Neuron (in vitro differentiated cells): ENCODE results near the gene AVP.
"Not testable (repeated sequence)": the region's sequence is repeated elsewhere in the genome, so short reads cannot be mapped to it uniquely, and the experiment has no call there.

Experiments
- H2AFZ ChIP-seq: one replicate; pipeline ENCODE4 v1.6.1; 2013; ENCODE audit warnings: low read depth, mild to moderate bottlenecking, inconsistent platforms, low read length, moderate library complexity
- H3K27me3 ChIP-seq: one replicate; pipeline ENCODE4 v1.6.1; 2013; ENCODE audit warnings: low read length; ENCODE audit not compliant: insufficient read depth
- H3K36me3 ChIP-seq: one replicate; pipeline ENCODE4 v1.6.1; 2013; ENCODE audit warnings: low read length; ENCODE audit not compliant: insufficient read depth
- H3K4me1 ChIP-seq: one replicate; pipeline ENCODE4 v1.6.1; 2013; ENCODE audit warnings: low read length; ENCODE audit not compliant: insufficient read depth
- H3K4me3 ChIP-seq: 2 replicates; pipeline ENCODE4 v1.5.1; 2013; ENCODE audit warnings: mild to moderate bottlenecking, low read length, moderate library complexity
- H3K9me3 ChIP-seq: one replicate; pipeline ENCODE4 v1.6.1; 2013; ENCODE audit warnings: low read length

AVP gene

DNA sequence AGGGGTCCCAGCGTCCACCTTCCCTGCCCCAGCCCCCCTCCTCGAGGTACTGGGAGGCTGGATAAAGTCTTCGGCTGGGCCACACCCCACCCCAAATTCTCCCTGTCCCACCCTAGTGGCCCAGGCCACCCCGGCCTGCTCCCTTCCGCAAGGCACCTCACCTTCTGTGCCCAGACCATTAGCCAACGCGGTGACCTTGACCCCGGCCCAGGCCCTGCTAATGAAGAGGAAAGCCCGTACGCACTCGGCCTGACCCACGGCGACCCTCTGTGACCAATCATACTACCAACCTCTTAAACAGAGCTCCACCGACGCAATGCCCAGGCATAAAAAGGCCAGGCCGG is 13.3 kb downstream of the AVP start:
- H3K27me3 ChIP-seq: peaks cover 2% of the 10 kb centered on the region
- H3K4me3 ChIP-seq: no peak overlapping the region
- peaks cover 5% of the 10 kb centered on the region for H3K9me3 ChIP-seq
- peaks cover 9% of the 10 kb centered on the region for H3K4me1 ChIP-seq
- no peak overlapping the region for H2AFZ ChIP-seq
- no peaks in the 10 kb centered on the region for H3K36me3 ChIP-seq

DNA sequence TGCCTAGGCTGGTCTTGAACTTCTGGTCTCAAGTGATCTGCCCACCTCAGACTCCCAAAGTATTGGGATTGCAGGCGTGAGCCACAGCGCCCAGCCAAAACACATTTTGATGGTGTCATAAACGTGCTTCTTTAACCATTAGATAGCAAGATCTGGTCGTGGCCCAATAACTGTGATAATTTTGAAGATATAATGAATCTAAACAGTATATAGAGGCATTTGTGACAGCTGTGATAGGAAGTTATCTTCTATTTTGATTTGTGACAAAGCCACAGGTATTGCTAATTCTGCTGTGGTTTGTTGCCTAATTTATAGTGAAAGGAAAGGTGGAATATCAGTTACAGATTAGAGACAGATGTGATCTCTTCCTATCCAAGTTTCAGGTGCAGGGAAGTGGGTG is 13.8 kb downstream of the AVP start:
- H3K27me3 ChIP-seq: peaks cover 2% of the 10 kb centered on the region
- peaks cover 9% of the 10 kb centered on the region for H3K4me1 ChIP-seq
- H3K4me3 ChIP-seq: no peak overlapping the region

DNA sequence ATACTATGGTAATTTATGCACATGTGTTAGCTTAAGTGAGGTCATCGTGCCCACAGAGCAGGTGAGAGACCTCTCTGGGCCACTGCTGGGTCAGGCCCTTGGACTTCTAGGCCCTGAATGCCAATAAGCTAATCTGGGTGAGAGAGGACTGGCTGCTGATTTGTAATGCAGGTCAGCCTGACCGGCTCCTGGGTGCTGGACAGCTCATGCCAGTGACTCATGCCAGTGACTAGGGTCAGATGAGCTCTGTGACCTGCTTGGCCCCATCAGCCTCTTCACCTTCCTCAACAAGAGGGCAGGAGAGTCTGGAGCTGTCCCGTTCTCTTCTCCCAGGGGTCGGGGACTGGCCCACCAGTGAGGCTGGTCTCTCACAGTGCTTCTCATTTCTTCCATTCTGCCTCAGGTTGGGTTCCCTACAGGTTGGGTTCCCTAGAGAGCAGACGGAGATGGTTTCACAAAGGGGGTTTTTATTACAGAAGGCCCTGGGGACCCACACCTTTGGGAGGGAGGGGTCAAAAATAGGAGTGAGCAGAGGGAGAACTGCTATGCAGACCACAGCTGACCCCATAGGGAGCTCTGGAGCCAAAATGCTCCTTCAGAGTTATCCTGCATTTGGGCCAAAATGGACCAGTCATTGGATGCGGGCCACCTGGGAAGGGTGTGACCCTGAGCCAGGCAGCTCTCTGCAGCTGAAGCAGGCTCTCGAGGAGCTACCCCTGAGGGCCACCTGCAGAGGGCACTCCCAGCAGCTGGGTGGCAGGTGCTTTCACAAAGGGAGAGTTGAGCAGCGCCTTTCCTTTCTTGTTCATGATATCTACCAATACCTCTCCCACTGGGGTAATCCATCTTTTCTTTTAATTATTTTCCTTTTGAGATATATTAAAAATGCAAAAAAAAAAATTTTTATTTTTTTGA is 15.3 kb downstream of the AVP start:
- H3K9me3 ChIP-seq: peaks cover 5% of the 10 kb centered on the region
- H3K4me3 ChIP-seq: no peak overlapping the region
- H3K4me1 ChIP-seq: peaks cover 9% of the 10 kb centered on the region
- peaks cover 2% of the 10 kb centered on the region for H3K27me3 ChIP-seq
- no peak overlapping the region for H2AFZ ChIP-seq
- no peaks in the 10 kb centered on the region for H3K36me3 ChIP-seq

More for the DNA sequence above, 13.8 kb downstream of the AVP start:
- no peaks in the 10 kb centered on the region for H3K36me3 ChIP-seq
- H3K9me3 ChIP-seq: peaks cover 5% of the 10 kb centered on the region
- H2AFZ ChIP-seq: no peak overlapping the region

DNA sequence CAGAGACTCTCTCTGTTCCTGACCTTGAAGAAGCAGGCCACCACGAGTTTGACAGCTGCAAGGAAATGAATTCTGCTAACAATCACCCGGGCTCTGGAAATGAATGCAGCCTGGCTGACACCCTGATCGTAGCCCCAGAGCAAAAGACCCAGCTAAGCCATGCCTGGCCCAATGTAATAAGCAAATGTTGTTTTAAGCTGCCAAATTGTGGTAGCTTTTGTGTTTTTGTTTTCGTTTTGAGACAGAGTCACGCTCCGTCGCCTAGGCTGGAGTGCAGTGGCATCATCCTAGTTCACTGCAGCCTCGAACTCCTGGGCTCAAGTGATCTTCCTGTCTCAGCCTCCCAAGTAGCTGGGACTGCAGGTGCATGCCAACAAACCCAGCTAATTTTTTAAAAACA is 16.4 kb downstream of the AVP start:
- Histone ChIP-seq H3K9me3 (peaks cover 5% of the 10 kb centered on the region), H2AFZ (no peak overlapping the region), H3K27me3 (no peaks in the 10 kb centered on the region), H3K4me1 (peaks cover 9% of the 10 kb centered on the region), H3K4me3 (no peak overlapping the region), H3K36me3 (no peaks in the 10 kb centered on the region)

DNA sequence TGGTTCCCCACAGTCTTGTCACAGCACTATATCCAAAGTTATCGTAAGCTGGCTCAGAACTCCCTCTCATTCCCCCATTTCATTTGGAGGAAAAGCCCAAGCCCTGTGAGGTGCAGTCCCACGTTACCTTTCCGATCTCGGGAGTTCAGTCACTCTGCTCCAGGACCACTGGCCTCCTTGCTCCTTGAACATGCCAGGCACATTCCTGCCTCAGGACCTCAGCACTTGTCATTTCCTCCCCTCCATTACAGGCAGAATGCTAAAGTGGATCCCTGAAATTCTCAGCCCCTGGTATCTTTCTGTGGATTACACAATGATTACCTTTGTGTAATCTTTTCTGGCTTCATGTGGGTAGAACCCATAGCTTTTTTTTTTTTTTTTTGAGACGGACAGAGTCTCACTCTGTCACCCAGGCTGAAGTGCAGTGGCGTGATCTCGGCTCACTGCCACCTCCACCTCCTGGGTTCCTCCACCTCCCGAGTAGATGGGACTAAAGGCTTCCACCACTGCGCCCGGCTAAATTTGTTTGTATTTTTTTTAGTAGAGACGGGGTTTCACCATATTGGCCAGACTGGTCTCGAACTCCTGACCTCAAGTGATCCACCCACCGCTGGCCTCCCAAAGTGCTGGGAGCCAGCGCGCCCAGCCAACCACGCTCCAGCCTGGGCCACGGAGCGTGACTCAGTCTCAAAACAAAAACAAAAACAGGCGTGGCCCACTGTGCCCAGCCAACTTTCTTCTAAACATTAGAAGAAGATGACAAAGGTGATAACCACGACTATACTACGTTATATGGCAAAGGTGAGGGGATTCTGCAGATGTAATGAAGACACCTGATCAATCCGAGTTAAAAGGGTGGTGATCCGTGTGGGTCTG is 17.1 kb downstream of the AVP start:
- no peak overlapping the region for H2AFZ ChIP-seq
- H3K9me3 ChIP-seq: peaks cover 3% of the 10 kb centered on the region
- H3K4me1 ChIP-seq: peaks cover 4% of the 10 kb centered on the region
- no peak overlapping the region for H3K4me3 ChIP-seq
- H3K27me3 ChIP-seq: no peaks in the 10 kb centered on the region
- H3K36me3 ChIP-seq: no peaks in the 10 kb centered on the region

DNA sequence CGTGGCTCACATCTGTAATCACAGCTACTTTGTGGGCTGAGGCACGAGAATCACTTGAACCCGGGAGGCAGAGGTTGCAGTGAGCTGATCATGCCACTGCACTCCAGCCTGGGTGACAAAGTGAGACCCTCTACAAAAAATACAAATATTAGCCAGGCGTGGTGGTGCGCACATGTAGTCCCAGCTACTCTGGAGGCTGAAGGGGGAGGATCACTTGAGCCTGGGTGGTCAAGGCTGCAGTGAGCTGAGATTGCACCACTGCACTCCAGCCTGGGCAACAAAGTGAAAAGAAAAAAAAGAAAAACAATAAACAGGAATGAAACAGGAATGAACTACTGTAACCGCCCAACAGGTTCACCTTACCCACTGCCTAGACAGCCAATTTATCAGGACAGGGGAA is 20.4 kb downstream of the AVP start:
- H2AFZ ChIP-seq, H3K4me3 ChIP-seq, H3K9me3 ChIP-seq, H3K27me3 ChIP-seq, H3K4me1 ChIP-seq, H3K36me3 ChIP-seq: not testable (repeated sequence)

DNA sequence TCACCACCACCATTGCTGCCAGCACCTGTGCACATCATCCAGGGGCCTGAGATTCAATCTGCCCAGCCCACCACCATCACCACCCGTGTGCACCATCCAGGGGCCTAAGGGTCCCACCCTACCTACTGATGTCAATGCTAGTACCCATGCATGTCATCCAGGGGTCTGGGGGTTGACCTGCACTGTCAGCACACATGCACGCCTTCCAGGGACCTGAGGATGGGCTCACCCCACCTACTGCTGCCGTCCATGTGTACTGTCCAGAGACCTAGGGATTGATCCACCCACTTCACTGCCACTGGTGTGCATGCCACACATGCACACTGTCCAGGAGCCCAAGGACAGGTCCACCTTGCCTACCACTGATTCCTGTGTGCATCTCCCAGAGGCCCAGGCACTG is 25.0 kb downstream of the AVP start:
- Histone ChIP-seq H3K36me3 (no peaks in the 10 kb centered on the region), H3K4me3 (no peak overlapping the region), H3K4me1 (no peaks in the 10 kb centered on the region), H3K9me3 (no peaks in the 10 kb centered on the region), H2AFZ (no peak overlapping the region), H3K27me3 (no peaks in the 10 kb centered on the region)

DNA sequence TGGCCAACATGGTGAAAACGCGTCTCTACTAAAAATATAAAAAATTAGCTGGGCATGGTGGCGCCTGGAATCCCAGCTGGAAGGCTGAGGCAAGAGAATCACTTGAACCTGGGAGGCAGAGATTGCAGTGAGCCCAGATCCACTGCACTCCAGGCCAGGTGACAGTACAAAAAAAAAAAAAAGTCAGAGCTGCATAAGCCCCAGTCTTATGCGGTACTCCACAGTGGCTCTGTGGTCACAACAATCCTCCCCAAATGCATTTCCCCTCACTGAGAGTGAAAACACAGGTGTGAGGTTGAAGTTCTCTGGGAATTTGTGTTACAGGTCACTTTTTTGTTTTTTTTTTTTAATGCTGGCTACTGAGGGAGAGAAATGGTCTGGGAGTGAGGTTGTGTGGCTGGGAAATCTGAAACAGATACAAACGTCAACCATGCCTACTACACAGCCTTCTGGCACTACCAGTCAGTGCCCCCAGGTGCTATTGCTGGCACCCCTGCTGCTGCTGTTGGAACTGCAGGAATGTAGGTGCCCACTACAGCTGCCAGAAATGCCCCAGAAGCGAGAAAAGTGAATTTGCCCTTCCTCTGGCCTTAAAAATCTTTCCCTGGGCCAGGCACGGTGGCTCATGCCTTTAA is 33.0 kb downstream of the AVP start:
- Histone ChIP-seq H2AFZ (no peak overlapping the region), H3K27me3 (no peaks in the 10 kb centered on the region), H3K4me3 (no peak overlapping the region), H3K4me1 (peaks cover 5% of the 10 kb centered on the region), H3K36me3 (peaks cover 25% of the 10 kb centered on the region), H3K9me3 (no peaks in the 10 kb centered on the region)

DNA sequence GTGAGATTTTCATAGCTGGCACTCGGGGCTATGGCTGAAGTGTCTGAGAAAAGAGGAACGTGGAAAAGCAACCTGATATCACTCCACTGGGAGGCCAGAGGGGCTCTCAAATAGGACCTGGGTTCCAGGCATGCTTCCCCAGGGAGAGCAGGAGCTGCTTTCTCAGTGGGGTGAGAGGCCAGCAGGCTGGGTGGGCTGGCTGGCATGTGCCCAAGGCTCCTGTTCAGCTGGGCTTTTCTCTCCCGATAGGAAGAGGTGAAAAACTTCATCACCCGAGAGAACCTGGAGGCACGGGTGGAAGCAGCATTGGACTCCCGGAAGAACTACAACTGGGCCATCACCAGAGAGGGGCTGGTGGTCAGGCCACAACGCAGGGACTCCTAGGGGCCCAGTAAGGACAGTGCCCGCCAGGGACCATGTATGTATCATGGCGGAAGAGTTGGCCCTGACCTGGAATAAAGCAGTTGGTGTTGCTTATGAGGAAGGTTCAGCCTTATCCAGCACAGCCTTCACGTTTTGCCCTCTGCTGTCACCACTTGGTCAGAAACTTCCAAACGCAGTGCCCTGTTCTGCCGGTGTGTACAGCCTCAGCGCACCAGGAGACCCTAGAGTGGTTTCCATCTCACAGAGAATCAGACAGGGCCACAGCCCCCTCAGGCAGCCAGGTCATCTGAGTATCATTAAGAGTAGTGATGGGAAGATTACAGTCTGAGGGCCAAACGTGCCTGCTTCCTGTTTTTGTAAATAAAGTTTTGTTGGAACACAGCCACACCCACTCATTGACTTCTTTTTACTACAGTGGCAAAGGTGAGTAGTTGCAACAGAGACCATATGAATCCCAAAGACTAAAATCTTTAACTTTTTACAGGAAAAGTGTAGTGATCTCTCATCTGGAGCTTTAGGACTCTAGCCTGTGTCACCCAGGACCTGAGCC is 36.8 kb downstream of the AVP start:
- no peaks in the 10 kb centered on the region for H3K27me3 ChIP-seq
- peak overlapping the region; percentile 13 for H3K4me3 ChIP-seq
- no peak overlapping the region for H2AFZ ChIP-seq
- H3K4me1 ChIP-seq: peaks cover 11% of the 10 kb centered on the region
- peaks cover 25% of the 10 kb centered on the region for H3K36me3 ChIP-seq
- H3K9me3 ChIP-seq: no peaks in the 10 kb centered on the region

DNA sequence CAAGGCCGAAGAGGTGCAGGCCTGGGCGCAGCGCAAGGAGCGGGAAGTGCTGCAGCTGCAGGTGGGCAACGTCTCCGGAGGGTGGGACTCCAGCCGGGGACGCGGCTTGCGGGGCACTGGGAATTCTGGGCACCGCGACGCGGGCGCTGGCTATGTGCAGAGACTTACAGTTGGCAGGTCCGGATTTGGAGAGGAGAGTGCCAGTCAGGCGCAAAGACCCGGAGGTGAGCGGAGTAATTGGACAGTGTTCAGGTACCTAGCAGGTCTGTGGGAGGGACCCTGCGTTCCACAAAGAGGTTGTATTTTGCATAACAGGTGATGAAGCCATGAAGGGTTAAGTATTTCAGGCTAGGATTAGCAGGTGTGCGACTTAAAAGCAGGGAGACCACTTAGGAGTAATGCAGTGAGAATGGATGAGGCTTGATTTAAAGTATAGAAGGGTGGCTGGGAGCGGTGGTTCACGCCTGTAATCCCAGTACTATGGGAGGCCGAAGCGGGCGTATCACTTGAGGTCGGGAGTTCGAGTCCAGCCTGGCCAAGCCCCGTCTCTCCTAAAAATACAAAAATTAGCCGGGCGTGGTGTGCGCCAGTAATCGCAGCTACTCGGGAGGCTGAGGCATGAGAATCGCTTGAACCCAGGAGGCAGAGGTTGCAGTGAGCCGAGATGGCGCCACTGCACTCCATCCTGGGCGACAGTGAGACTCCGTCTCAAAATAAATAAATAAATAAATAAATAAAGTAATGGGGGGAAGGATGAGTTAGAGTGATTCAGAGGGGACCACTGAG is 37.7 kb downstream of the AVP start:
- Histone ChIP-seq H3K4me3 (peak overlapping the region; percentile 96), H3K9me3 (no peaks in the 10 kb centered on the region), H3K36me3 (peaks cover 32% of the 10 kb centered on the region), H2AFZ (peak overlapping the region; percentile 77), H3K4me1 (peaks cover 11% of the 10 kb centered on the region), H3K27me3 (no peaks in the 10 kb centered on the region)

DNA sequence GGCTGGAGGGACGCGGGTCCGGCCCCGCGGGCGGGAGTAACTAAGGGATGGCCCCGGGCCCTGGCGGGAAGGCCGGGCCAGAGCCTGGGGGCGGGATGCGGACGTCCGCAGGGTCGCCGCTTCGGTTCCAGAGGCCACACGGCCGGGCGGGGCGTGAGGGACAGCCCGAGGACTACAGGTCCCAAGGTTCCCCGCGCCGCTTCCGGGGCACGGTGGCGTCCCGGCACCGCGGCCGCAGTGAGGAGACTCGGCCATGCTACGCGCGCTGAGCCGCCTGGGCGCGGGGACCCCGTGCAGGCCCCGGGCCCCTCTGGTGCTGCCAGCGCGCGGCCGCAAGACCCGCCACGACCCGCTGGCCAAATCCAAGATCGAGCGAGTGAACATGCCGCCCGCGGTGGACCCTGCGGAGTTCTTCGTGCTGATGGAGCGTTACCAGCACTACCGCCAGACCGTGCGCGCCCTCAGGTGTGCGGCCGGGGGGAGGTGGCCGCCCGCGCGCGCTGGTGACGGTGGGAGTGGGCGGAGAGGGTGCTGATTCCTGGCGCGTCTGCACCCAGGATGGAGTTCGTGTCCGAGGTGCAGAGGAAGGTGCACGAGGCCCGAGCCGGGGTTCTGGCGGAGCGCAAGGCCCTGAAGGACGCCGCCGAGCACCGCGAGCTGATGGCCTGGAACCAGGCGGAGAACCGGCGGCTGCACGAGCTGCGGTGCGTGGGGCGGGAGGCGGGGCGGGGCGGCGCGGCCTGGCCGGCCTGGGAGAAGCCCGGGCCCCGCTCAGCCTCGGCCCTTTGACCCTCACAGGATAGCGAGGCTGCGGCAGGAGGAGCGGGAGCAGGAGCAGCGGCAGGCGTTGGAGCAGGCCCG is 38.5 kb downstream of the AVP start, which contains the start of gene MRPS26:
TSS of gene MRPS26 (plus strand) at position 237 of the 861 bp plus-strand sequence. CDS start at position 254, 17 bp downstream.
- H3K9me3 ChIP-seq: no peaks in the 10 kb centered on the region
- H2AFZ ChIP-seq: peak within 1 kb of the TSS; percentile 77
- H3K4me1 ChIP-seq: peaks cover 11% of the 10 kb centered on the region
- H3K36me3 ChIP-seq: peaks cover 36% of the 10 kb centered on the region
- peak within 1 kb of the TSS; percentile 96 for H3K4me3 ChIP-seq
- H3K27me3 ChIP-seq: no peaks in the 10 kb centered on the region
